GM12874 (cell line): ENCODE data around the gene SBSN.

ENCODE experiments used
- TF ChIP-seq, protein P1 (sequence below): IDR thresholded peaks from 2 replicates; pipeline ENCODE4 v1.5.1; 2011; ENCODE audit warnings: low read depth, mild to moderate bottlenecking, control low read depth, low read length, moderate library complexity; ENCODE audit not compliant: insufficient read depth

SBSN gene, protein sequence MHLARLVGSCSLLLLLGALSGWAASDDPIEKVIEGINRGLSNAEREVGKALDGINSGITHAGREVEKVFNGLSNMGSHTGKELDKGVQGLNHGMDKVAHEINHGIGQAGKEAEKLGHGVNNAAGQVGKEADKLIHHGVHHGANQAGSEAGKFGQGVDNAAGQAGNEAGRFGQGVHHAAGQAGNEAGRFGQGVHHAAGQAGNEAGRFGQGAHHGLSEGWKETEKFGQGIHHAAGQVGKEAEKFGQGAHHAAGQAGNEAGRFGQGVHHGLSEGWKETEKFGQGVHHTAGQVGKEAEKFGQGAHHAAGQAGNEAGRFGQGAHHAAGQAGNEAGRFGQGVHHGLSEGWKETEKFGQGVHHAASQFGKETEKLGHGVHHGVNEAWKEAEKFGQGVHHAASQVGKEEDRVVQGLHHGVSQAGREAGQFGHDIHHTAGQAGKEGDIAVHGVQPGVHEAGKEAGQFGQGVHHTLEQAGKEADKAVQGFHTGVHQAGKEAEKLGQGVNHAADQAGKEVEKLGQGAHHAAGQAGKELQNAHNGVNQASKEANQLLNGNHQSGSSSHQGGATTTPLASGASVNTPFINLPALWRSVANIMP

DNA sequence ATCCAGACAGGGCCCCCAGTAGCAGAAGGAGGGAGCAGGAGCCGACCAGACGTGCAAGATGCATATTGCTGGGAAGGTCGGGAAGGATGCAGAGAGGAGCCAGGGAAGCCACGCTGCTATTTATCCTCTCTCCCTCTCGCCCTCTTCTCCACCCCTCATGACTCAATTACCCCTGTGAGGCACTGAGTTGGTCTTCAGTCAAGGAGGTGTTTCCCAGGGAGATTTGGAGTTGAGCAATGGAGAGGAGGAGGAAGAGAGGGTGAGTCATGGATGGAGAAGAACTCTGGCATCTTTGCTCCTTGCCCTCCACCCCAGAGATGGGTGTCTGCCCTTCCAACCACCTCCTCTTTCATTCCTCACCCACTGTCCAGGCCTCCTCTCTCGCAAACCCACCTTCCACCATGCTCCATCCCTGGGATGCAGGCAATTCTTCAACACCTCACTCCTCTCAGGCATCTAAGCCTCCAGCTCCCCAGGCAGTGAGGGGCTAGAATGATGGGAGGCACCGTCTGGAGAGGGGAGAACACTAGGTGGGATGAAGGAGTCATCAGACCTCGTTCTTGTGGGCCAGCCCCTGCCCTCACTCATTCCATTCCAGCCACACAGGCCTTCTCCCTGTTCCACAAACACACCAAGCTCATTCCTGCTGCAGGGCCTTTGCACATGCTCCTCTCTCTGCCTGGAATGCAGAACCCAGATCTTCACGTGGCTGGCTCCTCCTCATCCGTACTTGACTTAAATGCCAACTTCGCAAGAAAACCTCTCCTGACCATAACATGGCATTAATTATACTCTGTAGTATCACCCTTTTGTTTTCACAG, at the start of gene SBSN:
SBSN (minus strand) TSS at position 94 of the 821 bp plus-strand sequence; CDS start at position 64, 30 bp downstream.
- TF ChIP-seq, protein P1, sequence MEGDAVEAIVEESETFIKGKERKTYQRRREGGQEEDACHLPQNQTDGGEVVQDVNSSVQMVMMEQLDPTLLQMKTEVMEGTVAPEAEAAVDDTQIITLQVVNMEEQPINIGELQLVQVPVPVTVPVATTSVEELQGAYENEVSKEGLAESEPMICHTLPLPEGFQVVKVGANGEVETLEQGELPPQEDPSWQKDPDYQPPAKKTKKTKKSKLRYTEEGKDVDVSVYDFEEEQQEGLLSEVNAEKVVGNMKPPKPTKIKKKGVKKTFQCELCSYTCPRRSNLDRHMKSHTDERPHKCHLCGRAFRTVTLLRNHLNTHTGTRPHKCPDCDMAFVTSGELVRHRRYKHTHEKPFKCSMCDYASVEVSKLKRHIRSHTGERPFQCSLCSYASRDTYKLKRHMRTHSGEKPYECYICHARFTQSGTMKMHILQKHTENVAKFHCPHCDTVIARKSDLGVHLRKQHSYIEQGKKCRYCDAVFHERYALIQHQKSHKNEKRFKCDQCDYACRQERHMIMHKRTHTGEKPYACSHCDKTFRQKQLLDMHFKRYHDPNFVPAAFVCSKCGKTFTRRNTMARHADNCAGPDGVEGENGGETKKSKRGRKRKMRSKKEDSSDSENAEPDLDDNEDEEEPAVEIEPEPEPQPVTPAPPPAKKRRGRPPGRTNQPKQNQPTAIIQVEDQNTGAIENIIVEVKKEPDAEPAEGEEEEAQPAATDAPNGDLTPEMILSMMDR, result no peak

- TF ChIP-seq, protein P1, result no peak
Observed at GRCh38 chr19:35571406-35571965, 43.4 kb upstream of the SBSN start.

- TF ChIP-seq, protein P1, result no peak
Observed at GRCh38 chr19:35569281-35569781, 41.2 kb upstream of the SBSN start.

GRCh38 chr19:35566738-35567137, 38.6 kb upstream of the SBSN start:
- TF ChIP-seq, protein P1, result no peak

- TF ChIP-seq, protein P1, result no peak
Observed at GRCh38 chr19:35565016-35565856, 37.1 kb upstream of the SBSN start.

GRCh38 chr19:35563207-35563829, 35.2 kb upstream of the SBSN start, which contains the start of gene ATP4A:
ATP4A (minus strand) TSS chr19:35563658; CDS start chr19:35563629, 29 bp downstream.
- TF ChIP-seq, protein P1, result no peak
